Peyer's patch (tissue), 4 donors: ENCODE measurements around the gene TNFRSF18. TPM values are rescaled to one million over a fixed set of nuclear protein-coding genes. Genes with fewer than 3 reads are reported as not detected.
A peak's percentile ranks its signal among the peaks of the same experiment; 100 is the strongest.

Experiments used
- DNase-seq, 3 donors: peaks; one replicate each; pipeline ENCODE4 v3.0.0-alpha.2; 2017 to 2019
- H3K27ac ChIP-seq, 4 donors: fragments of 200-600 bp; sonication (generic); one replicate each; pipeline ENCODE4 v1.5.1; 2016 to 2019
- H3K27me3 ChIP-seq, 2 donors: fragments of 200-600 bp; sonication (generic); one replicate each; pipeline ENCODE4 v1.5.1; 2019
- H3K36me3 ChIP-seq, 3 donors: fragments of 200-600 bp; sonication (generic); one replicate each; pipeline ENCODE4 v1.5.1; 2016 to 2019
- H3K4me1 ChIP-seq, 4 donors: fragments of 200-600 bp; sonication (generic); one replicate each; pipeline ENCODE4 v1.5.1; 2016 to 2019
- H3K4me3 ChIP-seq, 4 donors: fragments of 200-600 bp; sonication (generic); 1 replicate in 3 of 4; 2 replicates in 1 of 4; pipeline ENCODE4 v1.5.1; 2016 to 2019; ENCODE audit warnings: mild to moderate bottlenecking in 1 of 4
- H3K9me3 ChIP-seq, 4 donors: fragments of 200-600 bp; sonication (generic); one replicate each; pipeline ENCODE4 v1.5.1; 2016 to 2019; ENCODE audit warnings: mild to moderate bottlenecking in 1 of 4
- POLR2A ChIP-seq, 2 donors: fragments of 450-650 bp; IDR thresholded peaks; one replicate each; pipeline ENCODE4 v1.5.1; 2017; ENCODE audit warnings: antibody characterized with exemption in 2 of 2, mild to moderate bottlenecking in 2 of 2, moderate library complexity in 2 of 2
- total RNA-seq, 4 donors: library from RNA; depleted of rRNA; stranded (reverse); fragments of >200 nt; gene quantifications; one replicate each; pipeline ENCODE4 v1.1.0, GENCODE V29; 2016
- TF ChIP-seq, protein P1 (sequence below), 6 experiments: fragments of 450-650 bp in 4 of 6; fragments of 200-600 bp in 2 of 6; sonication (generic) in 1 of 6; IDR thresholded peaks; one replicate each; pipeline ENCODE4 v1.5.1; 2017 to 2019; ENCODE audit warnings: antibody characterized with exemption in 6 of 6, mild to moderate bottlenecking in 3 of 6, moderate library complexity in 1 of 6

Gene TNFRSF18
- total RNA-seq, 4 donors from 2014 or later = 0.70 to 38.0 (median 3.2) TPM; not detected in 1

DNA sequence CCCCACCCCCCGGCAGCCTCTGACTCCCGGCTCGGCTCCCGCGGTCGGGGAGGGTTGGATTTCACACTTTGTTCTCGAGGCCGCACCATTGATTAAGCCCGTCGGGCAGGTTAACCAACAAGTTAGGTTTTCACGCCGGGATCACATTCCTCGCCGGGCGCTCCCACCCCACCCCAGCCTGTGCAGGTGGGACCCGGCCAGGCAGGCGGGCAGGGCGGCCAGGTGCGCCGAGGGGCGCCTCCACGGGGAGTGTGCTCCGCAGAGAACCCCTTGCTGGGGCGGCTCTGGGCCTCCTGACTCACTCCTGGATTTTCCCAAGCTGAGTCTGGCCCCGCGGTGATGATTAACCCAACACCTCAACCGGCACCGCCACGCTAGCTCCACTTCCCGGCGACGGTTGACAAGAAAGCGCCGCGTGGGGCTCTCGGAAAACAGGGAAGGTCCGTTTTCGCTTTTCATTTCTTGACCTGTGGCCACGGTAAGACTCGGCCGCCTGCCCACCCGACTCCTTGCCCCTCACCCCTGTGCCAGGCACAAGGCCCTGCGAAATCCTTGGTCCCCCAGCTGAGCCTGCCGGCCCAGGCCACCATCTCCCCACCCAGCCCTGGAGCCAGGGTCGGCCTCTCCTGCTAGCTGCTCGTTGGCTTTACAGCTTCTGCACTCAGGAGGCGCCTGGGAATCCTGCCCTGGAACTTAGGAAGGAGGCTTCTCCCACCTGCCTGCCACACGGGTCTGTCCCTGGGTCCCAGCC is 41.5 kb downstream of the TNFRSF18 start:
- Histone ChIP-seq H3K27ac (peak overlapping the region in 3 of 4 donors; percentile 81 to 96 (median 94)), H3K9me3 (no peaks in the 10 kb centered on the region), H3K27me3 (no peaks in the 10 kb centered on the region), H3K4me3 (peak overlapping the region in 3 of 4 donors; percentile 35 to 73 (median 71)), H3K4me1 (peaks cover 0 to 49% (median 0%) of the 10 kb centered on the region in 4 donors), H3K36me3 (peaks cover 0 to 3% (median 0%) of the 10 kb centered on the region in 3 donors)
- TF ChIP-seq, protein P1, sequence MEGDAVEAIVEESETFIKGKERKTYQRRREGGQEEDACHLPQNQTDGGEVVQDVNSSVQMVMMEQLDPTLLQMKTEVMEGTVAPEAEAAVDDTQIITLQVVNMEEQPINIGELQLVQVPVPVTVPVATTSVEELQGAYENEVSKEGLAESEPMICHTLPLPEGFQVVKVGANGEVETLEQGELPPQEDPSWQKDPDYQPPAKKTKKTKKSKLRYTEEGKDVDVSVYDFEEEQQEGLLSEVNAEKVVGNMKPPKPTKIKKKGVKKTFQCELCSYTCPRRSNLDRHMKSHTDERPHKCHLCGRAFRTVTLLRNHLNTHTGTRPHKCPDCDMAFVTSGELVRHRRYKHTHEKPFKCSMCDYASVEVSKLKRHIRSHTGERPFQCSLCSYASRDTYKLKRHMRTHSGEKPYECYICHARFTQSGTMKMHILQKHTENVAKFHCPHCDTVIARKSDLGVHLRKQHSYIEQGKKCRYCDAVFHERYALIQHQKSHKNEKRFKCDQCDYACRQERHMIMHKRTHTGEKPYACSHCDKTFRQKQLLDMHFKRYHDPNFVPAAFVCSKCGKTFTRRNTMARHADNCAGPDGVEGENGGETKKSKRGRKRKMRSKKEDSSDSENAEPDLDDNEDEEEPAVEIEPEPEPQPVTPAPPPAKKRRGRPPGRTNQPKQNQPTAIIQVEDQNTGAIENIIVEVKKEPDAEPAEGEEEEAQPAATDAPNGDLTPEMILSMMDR (IDR thresholded peaks at IDR 0.05) = no peak
- peak; percentile 57 to 71 for TF ChIP-seq POLR2A (IDR thresholded peaks at IDR 0.05)
- DNase-seq = peak in 2 of 3 donors; percentile 83 to 84

GRCh38 chr1:1164361-1164700 is 42.1 kb downstream of the TNFRSF18 start:
- H3K4me3 ChIP-seq = peak overlapping the region in 3 of 4 donors; percentile 35 to 73 (median 71)
- DNase-seq = no peak
- peak overlapping the region in 3 of 4 donors; percentile 81 to 96 (median 94) for H3K27ac ChIP-seq
- TF ChIP-seq POLR2A (IDR thresholded peaks at IDR 0.05) = no peak
- TF ChIP-seq, protein P1 (IDR thresholded peaks at IDR 0.05) = no peak
- peaks cover 0 to 55% (median 0%) of the 10 kb centered on the region in 4 donors for H3K4me1 ChIP-seq
- H3K36me3 ChIP-seq = peaks cover 0 to 3% (median 0%) of the 10 kb centered on the region in 3 donors
- no peaks in the 10 kb centered on the region for H3K27me3 ChIP-seq
- H3K9me3 ChIP-seq = no peaks in the 10 kb centered on the region

DNA sequence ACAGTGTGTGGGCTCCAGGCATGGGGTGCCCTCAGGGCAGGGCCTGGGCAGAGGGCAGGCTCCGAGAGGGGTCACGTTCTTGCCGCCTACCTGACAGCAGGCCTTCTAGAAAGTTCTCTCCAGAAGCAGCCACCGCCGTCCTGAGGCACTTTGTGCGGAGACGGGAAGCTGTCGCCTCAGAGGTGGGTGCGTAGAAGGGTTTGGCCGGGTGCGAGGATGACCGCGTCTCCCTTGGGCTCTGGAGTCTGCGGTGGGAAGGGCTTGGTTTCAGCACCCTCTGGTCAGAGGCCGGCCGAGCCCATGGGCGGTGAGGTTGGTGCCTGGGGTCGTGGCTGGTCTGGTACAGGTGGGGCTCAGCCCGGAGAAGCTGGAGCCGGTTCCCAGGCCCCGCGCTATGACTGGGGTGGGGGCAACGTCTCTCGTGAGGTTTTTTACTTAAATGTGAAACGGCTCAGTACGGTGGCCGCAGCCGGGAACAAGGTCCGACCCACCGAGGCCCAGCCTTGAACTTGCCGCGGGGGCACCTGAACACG is 42.8 kb downstream of the TNFRSF18 start:
- Histone ChIP-seq H3K4me1 (peaks cover 0 to 62% (median 3%) of the 10 kb centered on the region in 4 donors), H3K27ac (peak overlapping the region in 3 of 4 donors; percentile 81 to 96 (median 94)), H3K36me3 (peaks cover 0 to 3% (median 0%) of the 10 kb centered on the region in 3 donors), H3K4me3 (peak overlapping the region in 3 of 4 donors; percentile 35 to 73 (median 71)), H3K27me3 (no peaks in the 10 kb centered on the region), H3K9me3 (no peaks in the 10 kb centered on the region)
- DNase-seq = peak in 1 of 3 donors; percentile 71
- TF ChIP-seq, protein P1 (IDR thresholded peaks at IDR 0.05) = no peak
- TF ChIP-seq POLR2A (IDR thresholded peaks at IDR 0.05) = peak; percentile 17 to 19

DNA sequence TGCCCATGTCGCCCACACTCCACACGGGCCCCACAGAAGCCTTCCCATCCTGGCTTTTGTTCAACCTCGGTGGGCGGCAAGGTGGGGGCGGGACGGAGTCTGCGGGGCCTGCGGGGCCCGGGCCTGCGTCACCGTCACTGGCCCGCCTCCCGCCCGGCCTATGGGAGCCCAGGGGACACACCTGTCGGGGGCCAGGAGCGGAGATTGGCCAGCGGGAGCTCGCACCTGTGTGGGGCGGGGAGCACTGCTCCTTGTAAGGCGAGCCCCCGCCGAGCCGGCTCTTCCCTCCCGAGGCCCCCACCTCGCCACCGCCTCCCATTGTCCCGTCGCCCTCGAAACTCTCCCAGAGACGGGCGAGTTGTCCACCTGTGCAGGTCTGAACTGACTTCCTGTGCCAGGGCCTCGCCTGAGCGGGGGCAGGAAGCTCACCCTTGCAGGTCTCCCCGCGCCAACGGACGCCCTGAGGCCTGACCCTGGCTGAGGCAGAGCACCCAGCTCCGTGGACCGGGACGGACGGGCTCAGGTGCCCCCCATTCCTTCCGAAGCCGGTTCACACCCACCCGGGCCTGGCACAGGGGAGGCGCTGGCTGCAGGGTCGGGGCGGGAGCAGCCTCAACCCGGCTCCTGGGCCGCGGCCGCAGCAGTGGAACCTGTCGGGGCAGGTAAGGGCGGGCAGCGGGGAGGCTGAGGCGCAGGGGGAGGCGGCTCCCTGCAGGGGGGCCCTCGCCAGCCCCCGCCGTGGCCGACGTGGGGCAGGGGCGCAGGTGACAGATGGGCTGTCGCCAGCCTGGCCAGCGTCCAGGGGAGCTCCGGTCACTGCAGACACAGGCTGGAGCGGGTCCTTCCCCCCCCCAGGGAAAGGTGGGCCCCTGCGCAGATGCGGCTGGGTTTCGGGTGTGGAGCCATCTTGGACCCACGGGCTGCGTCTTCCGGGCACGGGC is 43.5 kb downstream of the TNFRSF18 start:
- H3K27ac ChIP-seq = peak overlapping the region in 3 of 4 donors; percentile 81 to 96 (median 94)
- TF ChIP-seq, protein P1 (IDR thresholded peaks at IDR 0.05) = no peak
- TF ChIP-seq POLR2A (IDR thresholded peaks at IDR 0.05) = peak; percentile 91 to 94
- H3K9me3 ChIP-seq = no peaks in the 10 kb centered on the region
- H3K4me1 ChIP-seq = peaks cover 0 to 63% (median 9%) of the 10 kb centered on the region in 4 donors
- H3K27me3 ChIP-seq = no peaks in the 10 kb centered on the region
- DNase-seq = peak in 2 of 3 donors; percentile 88 to 94
- H3K4me3 ChIP-seq = peak overlapping the region in 3 of 4 donors; percentile 35 to 73 (median 71)
- no peaks in the 10 kb centered on the region for H3K36me3 ChIP-seq

DNA sequence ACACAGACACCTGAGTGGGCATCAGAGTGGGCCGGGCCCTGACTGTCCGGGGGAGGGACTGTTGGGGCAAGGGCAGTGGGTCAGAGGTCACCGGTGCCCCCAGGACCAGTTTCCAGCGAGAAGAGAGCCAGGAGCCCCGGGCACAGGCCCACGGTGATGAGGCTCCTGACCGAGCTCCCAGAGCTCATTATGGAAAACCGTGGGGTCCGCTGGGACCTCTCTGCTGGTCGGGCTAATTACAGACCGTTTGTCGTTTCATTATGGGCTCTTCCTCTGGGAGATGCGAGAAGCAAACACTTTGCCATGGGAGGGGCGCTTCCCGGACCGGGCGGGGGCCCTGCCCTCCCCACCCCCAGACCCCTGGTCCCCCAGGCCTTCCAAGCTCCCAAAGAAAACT is 44.7 kb downstream of the TNFRSF18 start:
- no peak for DNase-seq
- Histone ChIP-seq H3K9me3 (no peaks in the 10 kb centered on the region), H3K27ac (peak overlapping the region in 3 of 4 donors; percentile 81 to 96 (median 94)), H3K36me3 (no peaks in the 10 kb centered on the region), H3K4me1 (peaks cover 0 to 55% (median 9%) of the 10 kb centered on the region in 4 donors), H3K27me3 (no peaks in the 10 kb centered on the region), H3K4me3 (peak overlapping the region in 1 of 4 donors; percentile 71)
- TF ChIP-seq, protein P1 (IDR thresholded peaks at IDR 0.05) = no peak
